NCI-H2107 (cell line): ENCODE results near the gene MGP.
A peak's percentile ranks its signal among the peaks of the same experiment; 100 is the strongest.

Source experiments
- DNase-seq: peaks from one replicate; lab custom pipeline; 2025; lab: John Stamatoyannopoulos, UW

Gene MGP

DNA sequence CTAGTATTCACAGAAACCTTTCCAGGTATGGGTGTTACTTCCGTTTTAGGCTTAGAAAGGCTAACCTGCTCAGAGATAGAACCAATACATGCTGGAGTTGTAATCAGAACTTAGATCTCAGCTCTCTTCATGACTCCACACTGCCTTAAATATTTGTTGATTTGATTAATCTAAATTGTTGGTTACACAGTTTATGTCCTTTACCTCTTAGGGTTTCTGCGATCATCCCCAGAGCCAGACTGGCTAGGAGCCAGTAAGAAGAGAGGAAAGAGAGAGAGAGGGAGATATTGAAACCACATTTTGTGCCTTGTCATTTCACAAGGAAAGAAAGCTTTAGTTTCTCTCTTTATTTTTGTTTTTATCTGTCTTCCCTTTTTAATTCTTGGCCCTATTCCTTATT is 16.8 kb upstream of the MGP start:
- DNase-seq = no peak

- DNase-seq = no peak
These were observed 15.5 kb upstream of the MGP start for GRCh38 chr12:14901228-14901562.

DNA sequence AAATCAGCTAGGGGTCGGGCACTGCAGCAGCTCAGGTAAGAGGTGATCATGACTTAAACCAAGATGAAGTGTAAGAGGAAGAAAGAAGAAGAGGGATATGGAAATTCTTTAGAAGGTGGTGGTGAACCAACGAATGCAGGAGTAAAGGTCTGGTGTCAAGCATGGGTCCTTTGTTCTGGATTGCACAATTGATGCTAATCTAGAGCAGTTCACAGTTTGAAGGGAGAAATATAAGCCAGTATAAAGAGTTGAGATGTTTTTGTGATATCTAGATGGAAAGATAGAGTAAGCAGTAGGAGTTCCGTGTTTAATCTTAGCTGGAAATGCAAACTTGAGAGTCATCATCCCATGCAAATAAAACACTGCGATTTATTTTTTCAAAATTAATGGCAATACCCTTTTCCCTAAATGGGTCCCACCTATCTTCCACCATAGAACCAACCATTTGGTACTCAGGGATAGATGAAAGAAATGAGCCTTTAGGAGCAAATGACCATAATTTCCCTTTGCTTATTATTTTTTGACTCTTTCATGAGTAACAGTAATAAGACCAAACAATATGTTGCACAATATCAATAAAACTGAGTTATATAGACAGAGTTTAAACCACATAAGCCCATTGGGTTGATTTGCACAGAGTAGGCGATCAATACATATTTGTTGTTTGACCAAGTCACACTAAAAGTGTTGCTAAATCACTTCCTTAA is 15.0 kb upstream of the MGP start:
- no peak for DNase-seq

- DNase-seq = no peak
These were observed 11.0 kb upstream of the MGP start for GRCh38 chr12:14896521-14897169.

- no peak for DNase-seq
These were observed 8.0 kb upstream of the MGP start for GRCh38 chr12:14893506-14894250.

GRCh38 chr12:14892726-14893505 is 7.3 kb upstream of the MGP start:
- DNase-seq = no peak

GRCh38 chr12:14890701-14891100 is 5.0 kb upstream of the MGP start:
- DNase-seq = no peak

DNA sequence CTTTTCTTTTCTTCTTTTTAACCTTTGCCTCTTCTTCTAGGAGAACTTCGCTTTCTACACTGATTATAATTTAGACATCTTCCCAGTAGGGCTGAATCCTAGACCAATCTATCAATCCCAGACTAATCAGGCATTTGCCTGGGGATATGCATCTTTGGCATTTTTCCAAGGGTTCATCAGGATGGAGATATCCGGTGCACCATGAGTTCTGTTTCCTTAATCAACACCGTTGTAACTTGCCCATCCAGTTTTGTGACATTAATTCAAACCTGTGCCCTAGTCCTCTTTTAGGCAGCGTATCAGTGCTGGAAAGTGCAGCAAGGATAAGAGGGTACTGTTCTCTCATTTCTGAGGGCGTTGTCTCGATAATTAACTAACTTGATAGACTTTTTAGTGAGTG is 617 bp upstream of the MGP start:
- DNase-seq = no peak

GRCh38 chr12:14884458-14884878 is 1.2 kb downstream of the MGP start:
- DNase-seq = peak; percentile 86

GRCh38 chr12:14883686-14884085 is 2.0 kb downstream of the MGP start:
- no peak for DNase-seq

DNA sequence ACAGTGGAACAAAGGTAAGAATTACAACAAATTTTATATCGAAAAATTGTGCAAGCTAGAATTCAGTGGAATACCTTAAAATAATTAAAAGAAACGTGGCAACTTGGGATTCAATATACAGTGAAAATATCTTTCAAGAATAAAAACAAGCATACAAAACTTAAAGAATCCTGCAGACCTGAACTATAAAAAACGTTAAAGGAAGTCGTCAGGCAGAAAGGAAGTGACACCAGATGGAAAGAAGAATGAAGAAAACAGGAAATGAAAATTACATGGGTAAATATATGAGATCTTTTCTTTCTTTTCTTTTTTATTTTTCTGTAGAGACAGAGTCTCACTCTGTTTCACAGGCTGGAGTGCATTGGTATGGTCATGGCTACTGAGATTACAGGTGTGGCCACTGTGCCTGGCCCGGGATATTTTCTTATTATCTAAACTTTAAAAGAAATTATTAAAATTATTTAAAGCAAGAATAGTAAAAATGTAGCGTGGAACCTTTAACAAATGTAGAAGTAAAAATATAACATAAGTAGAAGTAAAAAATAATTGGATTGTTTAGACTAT is 4.7 kb downstream of the MGP start:
- no peak for DNase-seq

DNA sequence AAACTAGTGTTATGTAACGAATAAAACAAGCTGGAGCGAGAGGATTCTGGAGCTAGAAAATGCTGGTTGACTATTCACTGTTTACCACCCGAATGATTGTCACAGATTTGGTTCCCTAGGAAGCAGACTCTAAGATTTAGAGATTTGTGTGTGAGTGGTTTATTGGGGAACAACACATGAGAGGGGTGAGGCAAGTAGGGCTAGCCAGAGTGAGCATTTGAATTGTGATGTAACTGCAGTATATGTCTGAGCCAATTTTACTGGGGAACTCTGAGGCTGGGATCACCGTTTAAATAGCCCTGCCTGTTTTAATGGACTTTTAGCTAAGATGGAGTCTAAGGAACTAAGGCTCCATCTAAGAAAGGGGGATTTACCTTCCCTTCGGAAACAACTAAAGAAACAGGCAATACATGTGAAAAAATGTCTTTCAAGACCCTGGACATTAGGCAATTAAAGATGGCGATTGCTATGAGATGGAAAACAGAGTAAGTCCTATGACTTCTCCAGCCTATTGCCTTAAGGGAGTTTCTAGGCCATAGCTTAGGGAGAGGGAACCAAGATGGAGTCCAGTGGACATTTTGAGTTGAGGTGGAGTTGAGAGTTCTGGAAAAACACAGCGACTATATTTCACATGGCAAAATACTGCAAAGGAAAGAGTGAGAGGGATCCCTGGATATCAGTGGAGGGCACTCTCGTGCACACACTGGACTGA is 6.3 kb downstream of the MGP start:
- no peak for DNase-seq

DNA sequence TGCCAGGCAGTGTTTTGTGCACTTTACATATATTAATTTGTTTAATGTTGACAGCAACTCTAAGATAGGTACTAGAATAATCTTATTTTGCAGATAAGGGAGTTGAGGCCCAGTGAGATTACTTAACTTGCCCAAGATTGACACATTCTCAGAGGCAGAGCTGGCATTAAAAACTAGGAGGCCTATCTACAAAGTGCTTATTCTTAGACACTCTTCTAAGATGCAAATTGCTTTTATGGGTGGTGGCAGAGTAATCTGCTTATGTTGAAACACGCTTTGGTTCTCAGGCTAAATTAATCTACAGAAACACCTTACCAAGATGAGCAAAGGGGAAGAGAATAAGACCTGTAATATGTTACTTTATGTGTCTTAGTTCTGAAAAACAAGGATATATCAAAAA is 7.2 kb downstream of the MGP start:
- no peak for DNase-seq

GRCh38 chr12:14876833-14877232 is 8.8 kb downstream of the MGP start:
- no peak for DNase-seq

DNA sequence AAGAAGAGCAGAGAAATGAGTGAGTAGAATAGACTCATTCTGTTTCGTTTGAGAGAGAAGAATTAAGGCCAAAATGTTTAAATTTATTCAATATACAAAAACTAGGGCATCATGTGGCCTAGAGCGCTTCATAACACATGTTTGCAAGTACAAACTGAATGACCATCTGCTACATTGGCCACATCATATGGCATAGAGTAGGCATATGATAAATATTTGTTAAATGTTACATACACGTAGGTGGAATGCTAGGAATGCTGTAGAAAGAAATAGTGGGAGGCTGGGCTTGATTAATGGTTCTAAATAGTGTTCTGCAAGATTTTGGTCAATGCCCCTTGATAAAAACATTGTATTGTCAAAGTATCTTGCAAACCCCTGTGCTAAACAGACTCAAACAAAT is 10.8 kb downstream of the MGP start:
- DNase-seq = no peak

GRCh38 chr12:14873440-14874185 is 12.0 kb downstream of the MGP start:
- DNase-seq = no peak

DNA sequence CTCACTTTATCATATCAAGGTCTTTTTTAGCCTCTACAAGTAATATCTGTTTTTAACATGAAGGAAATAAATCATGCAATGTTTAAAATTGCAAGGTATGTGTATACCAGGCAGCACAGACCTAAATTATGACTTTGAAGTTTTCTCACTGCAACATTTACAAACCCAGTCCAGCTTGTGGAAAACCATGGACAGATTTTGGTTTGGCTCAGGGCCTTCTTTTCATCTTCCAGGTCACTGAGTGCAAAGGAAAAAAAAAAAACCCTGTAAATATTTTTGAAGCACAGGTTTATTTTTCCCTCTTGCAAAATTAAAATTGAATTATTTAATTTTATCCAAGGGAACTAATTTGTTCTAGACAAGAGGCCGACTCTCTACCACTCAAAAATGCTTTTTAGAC is 13.8 kb downstream of the MGP start:
- no peak for DNase-seq

- DNase-seq = no peak
These were observed 14.4 kb downstream of the MGP start for GRCh38 chr12:14871247-14871646.

DNA sequence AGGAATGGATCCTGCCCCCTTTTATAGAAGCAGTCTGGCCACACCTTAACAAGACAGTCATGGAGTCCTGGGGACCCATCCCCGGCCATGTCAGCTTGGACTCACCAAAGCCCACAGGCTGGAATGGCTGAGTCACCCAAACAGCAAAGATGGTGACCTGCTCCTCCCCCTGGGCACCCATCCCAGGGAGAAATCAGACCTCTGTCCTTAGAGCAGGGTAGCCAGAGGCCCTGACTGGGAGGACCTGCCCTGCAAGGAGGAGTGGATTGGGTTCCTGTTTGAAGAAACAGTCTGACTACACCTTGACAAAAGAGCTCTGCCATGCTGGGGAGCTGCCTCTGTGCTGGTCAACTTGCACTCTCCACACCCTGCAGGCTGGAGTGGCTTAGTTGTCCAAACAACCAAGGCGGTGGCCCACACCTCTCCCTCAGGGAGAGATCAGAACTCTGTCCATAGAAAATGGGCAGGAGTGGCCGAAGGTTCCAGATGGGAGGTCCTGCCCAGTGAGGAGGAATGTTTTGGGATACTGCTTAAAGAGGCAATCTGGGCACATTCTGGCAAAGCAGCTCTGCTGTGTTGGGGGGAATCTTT is 16.6 kb downstream of the MGP start:
- no peak for DNase-seq

- no peak for DNase-seq
These were observed 25.2 kb downstream of the MGP start for GRCh38 chr12:14860490-14860889.
